ENCODE measurements around the gene USP47. TPM values are rescaled to one million over a fixed set of nuclear protein-coding genes. Genes with fewer than 3 reads are reported as not detected.
A peak's percentile ranks its signal among the peaks of the same experiment; 100 is the strongest.

The USP47 gene, protein sequence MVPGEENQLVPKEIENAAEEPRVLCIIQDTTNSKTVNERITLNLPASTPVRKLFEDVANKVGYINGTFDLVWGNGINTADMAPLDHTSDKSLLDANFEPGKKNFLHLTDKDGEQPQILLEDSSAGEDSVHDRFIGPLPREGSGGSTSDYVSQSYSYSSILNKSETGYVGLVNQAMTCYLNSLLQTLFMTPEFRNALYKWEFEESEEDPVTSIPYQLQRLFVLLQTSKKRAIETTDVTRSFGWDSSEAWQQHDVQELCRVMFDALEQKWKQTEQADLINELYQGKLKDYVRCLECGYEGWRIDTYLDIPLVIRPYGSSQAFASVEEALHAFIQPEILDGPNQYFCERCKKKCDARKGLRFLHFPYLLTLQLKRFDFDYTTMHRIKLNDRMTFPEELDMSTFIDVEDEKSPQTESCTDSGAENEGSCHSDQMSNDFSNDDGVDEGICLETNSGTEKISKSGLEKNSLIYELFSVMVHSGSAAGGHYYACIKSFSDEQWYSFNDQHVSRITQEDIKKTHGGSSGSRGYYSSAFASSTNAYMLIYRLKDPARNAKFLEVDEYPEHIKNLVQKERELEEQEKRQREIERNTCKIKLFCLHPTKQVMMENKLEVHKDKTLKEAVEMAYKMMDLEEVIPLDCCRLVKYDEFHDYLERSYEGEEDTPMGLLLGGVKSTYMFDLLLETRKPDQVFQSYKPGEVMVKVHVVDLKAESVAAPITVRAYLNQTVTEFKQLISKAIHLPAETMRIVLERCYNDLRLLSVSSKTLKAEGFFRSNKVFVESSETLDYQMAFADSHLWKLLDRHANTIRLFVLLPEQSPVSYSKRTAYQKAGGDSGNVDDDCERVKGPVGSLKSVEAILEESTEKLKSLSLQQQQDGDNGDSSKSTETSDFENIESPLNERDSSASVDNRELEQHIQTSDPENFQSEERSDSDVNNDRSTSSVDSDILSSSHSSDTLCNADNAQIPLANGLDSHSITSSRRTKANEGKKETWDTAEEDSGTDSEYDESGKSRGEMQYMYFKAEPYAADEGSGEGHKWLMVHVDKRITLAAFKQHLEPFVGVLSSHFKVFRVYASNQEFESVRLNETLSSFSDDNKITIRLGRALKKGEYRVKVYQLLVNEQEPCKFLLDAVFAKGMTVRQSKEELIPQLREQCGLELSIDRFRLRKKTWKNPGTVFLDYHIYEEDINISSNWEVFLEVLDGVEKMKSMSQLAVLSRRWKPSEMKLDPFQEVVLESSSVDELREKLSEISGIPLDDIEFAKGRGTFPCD (N-terminal part only)
- polyA plus RNA-seq (2012; ENCODE audit: low read depth, missing spikeins), result 25.3 TPM

DNA sequence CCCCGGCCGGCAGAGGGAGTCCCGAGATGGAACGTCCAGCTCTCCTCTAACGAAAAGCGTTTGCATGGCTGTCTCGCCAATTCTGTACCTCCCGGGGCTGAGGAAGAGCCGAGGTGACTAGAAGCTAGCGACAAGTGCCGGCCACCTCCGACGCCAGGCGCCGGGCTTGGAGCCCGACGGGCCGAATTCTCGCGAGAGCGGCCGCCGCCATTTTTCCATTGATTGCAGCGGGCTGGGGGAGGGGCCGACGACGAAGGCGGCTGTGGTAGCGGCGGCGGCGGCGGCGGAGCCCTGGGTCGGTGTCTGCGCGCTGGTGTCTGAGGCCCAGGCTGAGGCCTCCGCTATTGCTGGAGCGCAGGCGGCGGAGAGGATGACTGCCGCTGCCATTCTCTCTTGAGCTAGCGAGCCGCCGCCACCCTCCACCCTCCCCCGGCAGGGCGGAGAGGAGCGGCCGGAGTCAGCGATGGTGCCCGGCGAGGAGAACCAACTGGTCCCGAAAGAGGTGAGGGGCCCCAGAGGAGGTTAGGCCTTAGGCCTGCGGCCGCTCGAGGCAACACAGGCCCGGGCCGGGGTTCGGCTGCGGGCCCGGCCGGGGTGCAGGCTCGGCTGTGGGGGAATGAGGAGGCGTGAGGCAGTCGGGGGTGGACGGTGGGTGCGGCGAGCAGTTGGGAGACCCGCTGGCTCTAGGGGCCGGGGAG is at the start of gene USP47:
Gene USP47, plus strand, starts transcription at position 250 of the 698 bp plus-strand sequence. Its CDS starts 214 bp downstream, at position 464.
- TF ChIP-seq TAF1 (IDR thresholded peaks at IDR 0.05; ENCODE audit: low read depth, low read length) (peak; percentile 89), POU2F2 (IDR thresholded peaks at IDR 0.05; ENCODE audit: low read depth, low read length) (peak; percentile 55; the same call in 1 of the 2 replicates), PAX5 (IDR thresholded peaks at IDR 0.05; ENCODE audit: insufficient read depth, low read length, severe bottlenecking) (peak; percentile 8), POLR2A (IDR thresholded peaks at IDR 0.05; ENCODE audit: low read depth, low read length) (peak; percentile 92), POLR2AphosphoS5 (IDR thresholded peaks at IDR 0.05; ENCODE audit: low read depth, low read length) (no peak; the same call in 1 of the 2 replicates)
- peak; percentile 59 for DNase-seq (ENCODE audit: insufficient read length, low spot score)
- no peak for FAIRE-seq

DNA sequence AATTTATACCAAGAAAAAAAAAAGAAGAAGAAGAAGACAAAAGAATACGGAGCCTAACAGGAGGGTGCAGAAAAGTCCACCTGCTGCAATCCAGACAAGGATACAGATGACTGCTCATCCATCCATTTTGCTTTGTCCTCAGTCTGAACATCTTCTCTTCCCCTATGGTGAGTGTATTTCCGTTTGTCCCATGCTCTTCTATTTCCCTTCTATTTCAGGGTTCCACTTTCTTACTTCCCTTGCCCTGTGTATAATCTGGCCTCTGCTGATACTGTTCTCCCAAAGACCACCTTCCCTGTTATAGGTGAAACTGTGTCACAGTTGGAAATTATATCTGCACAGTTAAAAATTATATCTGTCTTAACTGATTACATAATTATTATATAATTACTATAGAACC is 48.7 kb upstream of the USP47 start:
- no peak for TF ChIP-seq POLR2A (IDR thresholded peaks at IDR 0.05; ENCODE audit: low read depth, low read length)
- TF ChIP-seq POU2F2 (IDR thresholded peaks at IDR 0.05; ENCODE audit: low read depth, low read length), result no peak
- no peak for TF ChIP-seq TAF1 (IDR thresholded peaks at IDR 0.05; ENCODE audit: low read depth, low read length)
- no peak for TF ChIP-seq PAX5 (IDR thresholded peaks at IDR 0.05; ENCODE audit: insufficient read depth, low read length, severe bottlenecking)
- no peak for TF ChIP-seq POLR2AphosphoS5 (IDR thresholded peaks at IDR 0.05; ENCODE audit: low read depth, low read length)
- TF ChIP-seq SPI1 (IDR thresholded peaks at IDR 0.05; ENCODE audit: low read depth, low read length), result no peak
- FAIRE-seq, result no peak
- no peak for DNase-seq (ENCODE audit: insufficient read length, low spot score)

DNA sequence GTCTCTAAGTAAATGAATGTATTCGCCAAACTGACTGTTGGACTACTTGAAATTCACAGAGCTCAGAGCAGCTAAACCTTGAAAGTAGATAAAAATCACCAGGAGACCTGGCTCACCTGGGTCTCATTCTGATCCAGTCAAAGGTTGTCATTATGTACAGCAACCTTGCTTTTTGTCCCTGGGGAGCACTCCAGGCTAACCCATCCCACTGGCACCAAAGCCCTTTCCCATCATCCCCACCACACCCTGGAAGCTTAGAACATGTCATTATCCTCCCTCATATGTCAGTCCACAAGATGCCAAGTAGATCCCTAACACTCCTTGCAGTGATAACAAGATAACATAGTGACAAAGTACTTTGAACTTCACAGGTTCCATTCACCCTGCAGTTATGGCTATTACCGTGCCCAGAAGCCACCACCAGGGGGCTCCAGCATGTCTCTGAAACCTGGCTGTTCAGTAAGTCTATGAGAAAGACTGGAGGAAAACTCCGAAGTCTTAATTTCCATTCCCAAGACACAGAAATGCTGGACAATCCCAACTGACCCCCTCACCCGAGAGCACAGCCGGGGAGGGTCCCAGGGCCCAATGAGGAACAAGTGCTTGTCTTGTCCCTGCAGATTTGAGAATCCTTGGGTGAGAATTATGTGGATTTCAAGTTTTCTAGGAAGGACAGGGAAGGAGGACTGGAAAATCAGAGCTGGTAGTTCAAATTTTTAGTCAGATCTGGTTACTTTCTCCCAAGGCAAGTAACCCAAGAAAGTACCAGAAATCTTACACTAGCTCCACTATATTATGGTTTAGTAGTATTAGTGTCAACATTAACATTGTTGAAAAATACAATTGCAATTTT is 43.0 kb upstream of the USP47 start:
- FAIRE-seq (peak; percentile 62), DNase-seq (ENCODE audit: insufficient read length, low spot score) (peak; percentile 15)
- TF ChIP-seq POLR2AphosphoS5 (IDR thresholded peaks at IDR 0.05; ENCODE audit: low read depth, low read length), result no peak
- TF ChIP-seq POU2F2 (IDR thresholded peaks at IDR 0.05; ENCODE audit: low read depth, low read length), result no peak
- TF ChIP-seq PAX5 (IDR thresholded peaks at IDR 0.05; ENCODE audit: insufficient read depth, low read length, severe bottlenecking), result no peak
- TF ChIP-seq SPI1 (IDR thresholded peaks at IDR 0.05; ENCODE audit: low read depth, low read length), result no peak
- TF ChIP-seq POLR2A (IDR thresholded peaks at IDR 0.05; ENCODE audit: low read depth, low read length), result no peak
- TF ChIP-seq TAF1 (IDR thresholded peaks at IDR 0.05; ENCODE audit: low read depth, low read length), result no peak

DNA sequence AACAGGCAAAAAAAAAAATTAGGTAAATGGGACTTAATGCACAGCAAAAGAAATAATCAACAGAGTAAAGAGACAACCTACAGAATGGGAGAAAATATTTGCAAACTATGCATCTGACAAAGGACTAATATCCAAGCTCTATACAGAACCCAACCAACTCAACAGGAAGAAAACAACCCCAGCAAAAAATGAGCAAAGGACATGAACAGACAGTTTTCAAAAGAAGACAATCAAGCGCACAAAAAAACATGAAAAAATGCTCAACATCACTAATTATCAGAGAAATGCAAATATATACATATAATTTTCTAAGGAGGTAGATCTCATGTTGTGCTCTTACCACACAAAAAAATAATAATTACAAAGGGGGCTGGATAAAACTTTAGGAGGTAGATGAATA is 36.5 kb upstream of the USP47 start:
- DNase-seq (ENCODE audit: insufficient read length, low spot score), result no peak
- FAIRE-seq, result no peak
- TF ChIP-seq PAX5 (IDR thresholded peaks at IDR 0.05; ENCODE audit: insufficient read depth, low read length, severe bottlenecking) (no peak), POU2F2 (IDR thresholded peaks at IDR 0.05; ENCODE audit: low read depth, low read length) (no peak), SPI1 (IDR thresholded peaks at IDR 0.05; ENCODE audit: low read depth, low read length) (no peak), POLR2A (IDR thresholded peaks at IDR 0.05; ENCODE audit: low read depth, low read length) (no peak), TAF1 (IDR thresholded peaks at IDR 0.05; ENCODE audit: low read depth, low read length) (no peak), POLR2AphosphoS5 (IDR thresholded peaks at IDR 0.05; ENCODE audit: low read depth, low read length) (no peak)

DNA sequence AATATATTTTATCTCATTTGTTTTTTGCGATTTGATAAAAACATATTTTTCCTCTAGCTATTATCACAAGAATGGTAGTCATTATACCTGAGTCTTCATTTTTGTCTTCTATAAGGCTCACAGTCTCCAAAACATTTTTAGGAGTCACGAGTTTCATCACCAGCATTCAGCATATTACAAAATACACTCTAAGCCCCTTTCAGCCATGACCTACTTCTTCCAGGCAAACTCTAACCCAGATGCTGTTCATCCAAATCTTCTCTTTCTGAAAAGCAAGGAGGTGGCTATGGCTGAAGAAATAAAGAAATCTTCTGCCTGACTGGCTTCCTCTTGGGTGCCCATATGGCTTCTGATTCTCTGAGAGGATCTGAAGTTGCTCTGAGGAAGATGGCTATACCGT is 35.7 kb upstream of the USP47 start:
- FAIRE-seq, result no peak
- TF ChIP-seq PAX5 (IDR thresholded peaks at IDR 0.05; ENCODE audit: insufficient read depth, low read length, severe bottlenecking) (no peak), POU2F2 (IDR thresholded peaks at IDR 0.05; ENCODE audit: low read depth, low read length) (no peak), POLR2AphosphoS5 (IDR thresholded peaks at IDR 0.05; ENCODE audit: low read depth, low read length) (no peak), TAF1 (IDR thresholded peaks at IDR 0.05; ENCODE audit: low read depth, low read length) (no peak), SPI1 (IDR thresholded peaks at IDR 0.05; ENCODE audit: low read depth, low read length) (no peak), POLR2A (IDR thresholded peaks at IDR 0.05; ENCODE audit: low read depth, low read length) (no peak)

DNA sequence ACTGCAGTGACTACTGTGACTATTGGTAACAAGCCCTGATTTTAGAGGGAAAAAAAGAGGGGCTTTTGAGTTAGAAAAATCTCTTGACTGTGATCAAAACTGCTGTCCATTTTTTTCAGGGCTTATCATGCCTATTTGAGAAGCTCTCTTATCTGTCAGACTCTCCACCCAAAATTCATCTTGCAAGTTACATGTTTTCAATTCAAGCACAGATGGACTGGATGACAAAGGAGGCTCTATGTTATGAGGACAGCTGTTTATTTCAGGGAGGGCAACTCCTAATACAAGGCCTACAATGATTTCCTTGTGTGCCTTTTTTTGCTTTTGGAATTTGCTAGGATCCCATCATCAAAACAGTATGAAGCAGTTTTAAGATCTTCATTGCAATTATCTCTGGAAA is 35.2 kb upstream of the USP47 start:
- FAIRE-seq (no peak), DNase-seq (ENCODE audit: insufficient read length, low spot score) (no peak)
- TF ChIP-seq POLR2A (IDR thresholded peaks at IDR 0.05; ENCODE audit: low read depth, low read length), result no peak
- no peak for TF ChIP-seq POU2F2 (IDR thresholded peaks at IDR 0.05; ENCODE audit: low read depth, low read length)
- TF ChIP-seq SPI1 (IDR thresholded peaks at IDR 0.05; ENCODE audit: low read depth, low read length), result no peak
- no peak for TF ChIP-seq PAX5 (IDR thresholded peaks at IDR 0.05; ENCODE audit: insufficient read depth, low read length, severe bottlenecking)
- TF ChIP-seq POLR2AphosphoS5 (IDR thresholded peaks at IDR 0.05; ENCODE audit: low read depth, low read length), result no peak
- no peak for TF ChIP-seq TAF1 (IDR thresholded peaks at IDR 0.05; ENCODE audit: low read depth, low read length)

More for the DNA sequence above, 35.7 kb upstream of the USP47 start:
- no peak for DNase-seq (ENCODE audit: insufficient read length, low spot score)

Data from GM12891 (cell line).